Right cardiac atrium (tissue), 5 donors: ENCODE data around the gene CXXC5. TPM values are rescaled to one million over a fixed set of nuclear protein-coding genes. Genes with fewer than 3 reads are reported as not detected.
"Not testable (repeated sequence)": the region's sequence is repeated elsewhere in the genome, so short reads cannot be mapped to it uniquely, and the experiment has no call there.

Source experiments
- ATAC-seq, 2 donors: fragments of 200-7000 bp; cut with Tn5 transposase; one replicate each; pipeline versions ENCODE4 v1.8.0 to v1.9.1; 2020; ENCODE audit warnings: moderate library complexity in 2 of 2, mild to moderate bottlenecking in 1 of 2
- DNase-seq, 3 donors: peaks; one replicate each; pipeline ENCODE4 v3.0.0-alpha.2; 2020
- H3K27ac ChIP-seq: one replicate; pipeline ENCODE4 v1.5.1; 2013; ENCODE audit warnings: mild to moderate bottlenecking, low read length, control low read depth, moderate library complexity
- H3K27me3 ChIP-seq: one replicate; pipeline ENCODE4 v1.6.1; 2013; ENCODE audit not compliant: control insufficient read depth, insufficient read depth
- H3K4me1 ChIP-seq: one replicate; pipeline ENCODE4 v1.6.1; 2013; ENCODE audit warnings: low read length; ENCODE audit not compliant: control insufficient read depth, insufficient read depth
- H3K4me3 ChIP-seq: one replicate; pipeline ENCODE4 v1.5.1; 2013; ENCODE audit warnings: low read length, control low read depth
- H3K9me3 ChIP-seq: one replicate; pipeline ENCODE4 v1.6.1; 2013; ENCODE audit warnings: low read length; ENCODE audit not compliant: control insufficient read depth
- WGBS: extraction: QIAGEN DNeasy Blood & Tissue Kit; methylation state at CpG from one replicate; pipeline ENCODE4 v1.1.7; 2013; 5-methylcytosine and 5-hydroxymethylcytosine counted together
- intact Hi-C, 4 donors: fragments of 100-400 bp; cut with DNase I; formaldehyde crosslinking; loops; one replicate each; pipeline versions ENCODE4 v1.11.0 to v1.14.0; 2022 to 2023
- long read RNA-seq, 4 donors: library from polyadenylated mRNA; unstranded; transcript quantifications; one replicate each; pipeline ENCODE4 v2.0.0, GENCODE V29; 2020 to 2021
- polyA plus RNA-seq: library from polyadenylated mRNA; stranded (reverse); fragments of 200-250 nt; gene quantifications from one replicate; pipeline ENCODE4 v1.2.3, GENCODE V29; 2013
- total RNA-seq, 4 donors: library from RNA; stranded (reverse); fragmentation: NEBNext Ultra II Directional; extraction: Animal tissue kit (Norgen Biotek cat#: 25700); gene quantifications; one replicate each; pipeline ENCODE4 v1.2.1, GENCODE V29; 2021
- donor health status: healthy with polysubstance abuse.
- donor health status: DM: no; HTN: yes; CAD: no.
- donor health status: DM: no; HTN: no; CAD: no.
- donor health status: DM: no; HTN: yes; CAD: no; lungs with severe emphysema.
- donor health status: DM: yes; HTN: yes; CAD: no.

The CXXC5 gene
- 10 to 100 TPM; 33.9 to 70.5 (median 55.9) TPM for total RNA-seq
- polyA plus RNA-seq = 47.5 TPM
- long read RNA-seq, donor 1, transcript CXXC5-201 (3 exons, 2,658 nt) = major isoform, 291 of 379 reads
- long read RNA-seq, donor 1, transcript CXXC5-211 (3 exons, 1,892 nt) = minor isoform, 29 of 379 reads
- long read RNA-seq, donor 1, partial matches to known transcripts = 18 of 379 reads
- long read RNA-seq, donor 1, other reads (novel, unspliced or antisense) = 40 of 379 reads
- long read RNA-seq, donor 2, transcript CXXC5-201 (3 exons, 2,658 nt) = major isoform, 143 of 194 reads
- long read RNA-seq, donor 2, transcript CXXC5-211 (3 exons, 1,892 nt) = minor isoform, 20 of 194 reads
- long read RNA-seq, donor 2, partial matches to known transcripts = 8 of 194 reads
- long read RNA-seq, donor 2, other reads (novel, unspliced or antisense) = 23 of 194 reads
- long read RNA-seq, donor 3, transcript CXXC5-211 (3 exons, 1,892 nt) = major isoform, 38 of 83 reads
- long read RNA-seq, donor 3, transcript CXXC5-201 (3 exons, 2,658 nt) = minor isoform, 25 of 83 reads
- long read RNA-seq, donor 3, partial matches to known transcripts = 3 of 83 reads
- long read RNA-seq, donor 3, other reads (novel, unspliced or antisense) = 17 of 83 reads
- long read RNA-seq, donor 4, transcript CXXC5-211 (3 exons, 1,892 nt) = minor isoform, 17 of 170 reads
- long read RNA-seq, donor 4, transcript CXXC5-201 (3 exons, 2,658 nt) = major isoform, 112 of 170 reads
- long read RNA-seq, donor 4, partial matches to known transcripts = 7 of 170 reads
- long read RNA-seq, donor 4, other reads (novel, unspliced or antisense) = 34 of 170 reads

DNA sequence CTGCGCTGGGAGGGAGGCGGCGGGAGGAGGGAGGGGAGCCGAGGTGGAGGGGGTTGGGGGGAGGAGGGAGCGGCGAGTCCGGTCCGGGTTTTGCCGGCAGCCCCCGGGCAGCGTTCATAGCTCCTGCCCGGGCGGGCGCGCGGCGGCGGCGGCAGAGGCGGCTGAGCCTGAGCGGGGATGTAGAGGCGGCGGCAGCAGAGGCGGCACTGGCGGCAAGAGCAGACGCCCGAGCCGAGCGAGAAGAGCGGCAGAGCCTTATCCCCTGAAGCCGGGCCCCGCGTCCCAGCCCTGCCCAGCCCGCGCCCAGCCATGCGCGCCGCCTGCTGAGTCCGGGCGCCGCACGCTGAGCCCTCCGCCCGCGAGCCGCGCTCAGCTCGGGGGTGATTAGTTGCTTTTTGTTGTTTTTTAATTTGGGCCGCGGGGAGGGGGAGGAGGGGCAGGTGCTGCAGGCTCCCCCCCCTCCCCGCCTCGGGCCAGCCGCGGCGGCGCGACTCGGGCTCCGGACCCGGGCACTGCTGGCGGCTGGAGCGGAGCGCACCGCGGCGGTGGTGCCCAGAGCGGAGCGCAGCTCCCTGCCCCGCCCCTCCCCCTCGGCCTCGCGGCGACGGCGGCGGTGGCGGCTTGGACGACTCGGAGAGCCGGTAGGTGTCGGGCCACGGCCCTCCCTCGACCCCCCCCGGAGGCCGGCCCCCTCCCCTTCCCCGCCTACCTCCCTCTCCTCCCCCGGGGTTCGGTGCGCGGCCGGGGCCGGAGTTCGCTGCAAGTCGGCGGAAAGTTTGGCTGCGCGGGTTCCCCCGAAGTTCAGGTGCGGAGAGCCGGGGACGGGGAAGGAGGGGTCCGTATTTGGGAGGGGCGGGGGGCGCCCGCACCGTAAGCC, at the start of gene CXXC5:
TSS of gene CXXC5 (plus strand) at position 145 of the 877 bp plus-strand sequence. CDS start 32,175 bp downstream, outside the sequence.
- peak within 1 kb of the TSS; percentile 94 for H3K27ac ChIP-seq
- no peaks in the 10 kb centered on the region for H3K27me3 ChIP-seq
- DNase-seq (peak; percentile 89 to 96 (median 94)), ATAC-seq (peak; percentile 79 to 80)
- under 1% methylated on average over 106 of the region's 106 CpGs for WGBS
- no peaks in the 10 kb centered on the region for H3K9me3 ChIP-seq
- peaks cover 7% of the 10 kb centered on the region for H3K4me1 ChIP-seq
- H3K4me3 ChIP-seq = peak within 1 kb of the TSS; percentile 90
- intact Hi-C loops = no loop called here

DNA sequence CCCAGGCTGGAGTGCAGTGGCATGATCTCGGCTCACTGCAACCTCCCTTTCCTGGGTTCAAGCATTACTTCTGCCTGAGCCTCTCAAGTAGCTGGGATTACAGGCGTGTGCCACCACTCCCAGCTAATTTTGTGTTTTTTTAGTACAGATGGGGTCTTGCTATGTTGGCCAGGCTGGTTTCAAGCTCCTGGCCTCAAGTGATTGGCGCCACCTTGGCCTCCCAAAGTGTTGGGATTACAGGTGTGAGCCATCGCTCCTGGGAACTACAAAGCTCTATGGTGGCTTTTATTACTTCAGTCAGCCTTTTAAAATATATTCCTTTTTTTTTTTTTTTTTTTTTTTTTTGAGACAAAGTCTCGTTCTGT, 49.6 kb upstream of the CXXC5 start:
- DNase-seq, H3K27ac ChIP-seq, ATAC-seq, intact Hi-C loops, H3K27me3 ChIP-seq, H3K4me1 ChIP-seq, H3K9me3 ChIP-seq, H3K4me3 ChIP-seq: not testable (repeated sequence)
- WGBS = 98% methylated on average over 5 of the region's 5 CpGs

DNA sequence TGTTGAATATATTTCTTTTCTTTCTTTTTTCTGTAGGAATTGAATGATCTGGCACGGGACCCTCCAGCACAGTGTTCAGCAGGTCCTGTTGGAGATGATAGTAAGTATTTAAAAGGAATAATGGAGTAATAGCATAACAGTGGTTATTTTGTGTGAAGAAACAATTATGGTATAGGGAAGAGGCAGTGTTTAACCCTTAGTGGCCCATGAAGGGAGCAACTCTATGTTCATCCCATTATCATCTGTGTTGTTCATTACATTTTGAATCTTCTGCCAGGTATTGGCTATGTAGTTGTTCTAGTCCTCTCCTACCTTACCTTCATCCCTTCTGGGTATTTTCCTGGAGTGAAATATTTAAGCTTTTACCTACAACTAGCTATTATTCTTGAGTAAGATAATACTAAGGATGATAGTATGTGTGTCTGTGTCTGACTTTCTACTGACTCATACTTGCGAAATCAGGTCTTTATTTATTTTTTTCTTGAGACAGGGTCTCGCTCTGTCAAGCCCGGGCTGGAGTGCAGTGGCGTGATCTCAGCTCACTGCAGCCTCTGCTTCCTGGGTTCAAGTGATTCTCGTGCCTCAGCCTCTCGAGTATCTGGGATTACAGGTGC, 47.7 kb upstream of the CXXC5 start:
- no peaks in the 10 kb centered on the region for H3K9me3 ChIP-seq
- ATAC-seq (no peak), DNase-seq (no peak)
- no peaks in the 10 kb centered on the region for H3K27me3 ChIP-seq
- 92% methylated on average over 7 of the region's 7 CpGs for WGBS
- intact Hi-C loops = no loop called here
- no peaks in the 10 kb centered on the region for H3K4me1 ChIP-seq
- no peak overlapping the region for H3K27ac ChIP-seq
- no peak overlapping the region for H3K4me3 ChIP-seq

DNA sequence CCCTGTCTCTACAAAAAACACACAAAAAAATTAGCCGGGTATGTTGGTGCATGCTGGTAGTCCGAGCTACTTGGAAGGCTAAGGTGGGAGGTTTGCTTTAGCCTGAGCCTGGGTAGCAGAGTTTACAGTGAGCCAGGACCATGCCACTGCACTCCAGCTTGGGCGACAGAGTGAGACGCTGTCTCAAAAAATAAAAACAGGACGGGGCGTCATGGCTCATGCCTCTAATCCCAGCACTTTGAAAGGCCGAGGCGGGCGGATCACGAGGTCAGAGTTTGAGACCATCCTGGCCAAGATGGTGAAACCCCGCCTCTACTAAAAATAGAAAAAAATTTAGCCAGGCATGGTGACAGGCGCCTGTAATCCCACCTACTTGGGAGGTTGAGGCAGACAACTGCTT, 46.7 kb upstream of the CXXC5 start:
- WGBS = 76% methylated on average over 12 of the region's 12 CpGs
- Histone ChIP-seq H3K27ac (no peak overlapping the region), H3K4me3 (no peak overlapping the region), H3K4me1 (peaks cover 2% of the 10 kb centered on the region), H3K9me3 (no peaks in the 10 kb centered on the region), H3K27me3 (no peaks in the 10 kb centered on the region)
- DNase-seq (no peak), ATAC-seq (no peak)
- intact Hi-C loops = no loop called here

DNA sequence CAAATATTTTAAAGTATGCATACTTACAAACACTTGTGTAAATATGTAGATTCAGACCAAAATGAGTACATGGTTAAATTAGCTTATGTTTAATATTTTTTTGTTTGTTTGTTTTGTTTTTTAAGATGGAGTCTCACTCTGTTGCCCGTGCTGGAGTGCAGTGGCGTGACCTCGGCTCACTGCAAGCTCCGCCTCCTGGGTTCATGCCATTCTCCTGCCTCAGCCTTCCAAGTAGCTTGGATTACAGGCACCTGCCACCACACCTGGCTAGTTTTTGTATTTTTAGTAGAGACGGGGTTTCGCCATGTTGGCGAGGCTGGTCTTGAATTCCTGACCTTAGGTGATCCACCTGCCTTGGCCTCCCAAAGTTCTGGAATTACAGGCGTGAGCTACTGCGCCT, 46.2 kb upstream of the CXXC5 start:
- DNase-seq, H3K9me3 ChIP-seq, H3K27ac ChIP-seq, H3K4me3 ChIP-seq, H3K27me3 ChIP-seq, intact Hi-C loops, ATAC-seq, H3K4me1 ChIP-seq: not testable (repeated sequence)
- 92% methylated on average over 9 of the region's 9 CpGs for WGBS

DNA sequence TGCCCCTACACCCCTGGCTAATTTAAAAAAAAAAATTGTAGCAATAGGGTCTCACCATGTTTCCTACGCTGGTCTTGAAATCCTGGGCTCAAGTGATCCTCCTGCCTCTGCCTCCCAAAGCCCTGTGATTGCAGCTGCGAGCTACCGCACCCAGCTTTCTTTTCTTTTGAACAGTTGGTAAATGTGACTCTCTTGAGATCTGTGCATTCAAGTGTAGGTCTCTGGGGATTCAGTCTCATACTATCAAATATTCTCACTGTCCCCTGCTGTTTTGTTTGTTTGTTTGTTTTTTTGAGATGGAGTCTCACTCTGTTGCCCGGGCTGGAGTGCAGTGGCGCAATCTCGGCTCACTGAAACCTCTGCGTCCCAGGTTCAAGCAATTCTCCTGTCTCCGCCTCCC, 42.3 kb upstream of the CXXC5 start:
- no peak for DNase-seq
- H3K4me3 ChIP-seq = no peak overlapping the region
- H3K9me3 ChIP-seq = no peaks in the 10 kb centered on the region
- no peaks in the 10 kb centered on the region for H3K27me3 ChIP-seq
- peaks cover 2% of the 10 kb centered on the region for H3K4me1 ChIP-seq
- no peak overlapping the region for H3K27ac ChIP-seq
- WGBS = 97% methylated on average over 8 of the region's 8 CpGs
- no peak for ATAC-seq
- intact Hi-C loops = no loop called here

DNA sequence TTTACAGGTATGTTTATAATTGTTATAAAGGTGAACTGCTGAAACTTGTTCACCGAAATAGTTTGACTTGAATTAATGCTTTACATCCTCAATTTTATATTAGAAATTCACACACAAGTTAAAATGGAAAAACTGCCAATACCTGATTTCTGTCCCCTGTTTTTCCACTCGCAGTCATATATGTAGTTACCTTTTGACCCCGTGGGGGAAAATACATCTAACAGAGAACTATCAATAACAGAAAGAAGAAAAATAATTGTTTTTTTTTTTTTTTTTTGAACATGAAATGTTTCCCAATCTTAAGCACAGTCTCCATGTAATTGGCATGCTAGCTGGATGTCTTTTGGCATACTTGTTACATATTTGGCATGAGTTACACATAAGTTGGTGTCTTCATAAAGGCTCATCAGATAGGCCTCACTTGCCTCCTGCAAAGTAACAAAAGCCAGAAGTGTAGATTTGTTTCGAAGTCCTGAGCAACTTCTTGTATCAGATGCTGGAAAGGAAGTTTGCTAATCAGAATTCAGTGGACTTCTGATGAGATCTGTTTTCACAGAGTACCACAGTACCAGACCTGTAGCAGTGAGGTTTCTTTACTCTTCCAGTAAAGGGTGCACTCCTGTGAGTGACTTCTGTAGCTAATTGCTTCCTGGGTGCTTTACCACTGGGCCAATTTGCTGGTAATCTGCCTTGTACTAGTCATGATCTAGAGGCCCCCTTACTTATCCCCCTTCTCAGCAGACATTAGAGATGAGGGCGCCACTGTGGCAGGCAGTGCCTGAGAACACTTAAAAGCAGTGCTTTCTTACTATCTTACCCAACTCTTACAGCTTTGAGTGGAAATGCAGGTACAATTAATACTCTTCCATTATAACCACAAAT, 36.2 kb upstream of the CXXC5 start:
- ATAC-seq (no peak), DNase-seq (no peak)
- Histone ChIP-seq H3K4me1 (no peaks in the 10 kb centered on the region), H3K27ac (no peak overlapping the region), H3K27me3 (no peaks in the 10 kb centered on the region), H3K4me3 (no peak overlapping the region), H3K9me3 (no peaks in the 10 kb centered on the region)
- WGBS = 80% methylated on average over 5 of the region's 5 CpGs
- intact Hi-C loops = loop anchor here in 1 of 4 donors (10.0 kb wide), 1 partner anchor 187 kb away; no protein-coding TSS in a partner anchor

DNA sequence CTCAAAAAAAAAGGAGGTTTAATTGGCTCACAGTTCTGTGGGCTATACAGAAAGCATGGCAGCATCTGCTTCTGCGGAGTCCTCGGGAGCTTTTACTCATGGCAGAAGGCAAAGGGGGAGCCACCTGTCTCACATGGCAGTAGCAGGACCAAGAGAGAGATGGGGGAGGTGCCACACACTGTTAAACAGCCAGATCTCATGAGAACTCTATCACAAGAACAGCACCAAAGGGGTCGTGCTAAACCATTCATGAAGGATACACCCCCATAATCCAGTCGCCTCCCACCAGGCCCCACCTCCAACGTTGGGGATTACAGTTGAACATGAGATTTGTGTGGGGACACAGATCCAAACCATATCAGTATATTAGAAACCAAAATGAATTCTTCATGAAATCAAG, 28.3 kb upstream of the CXXC5 start:
- Histone ChIP-seq H3K9me3 (no peaks in the 10 kb centered on the region), H3K27ac (no peak overlapping the region), H3K4me3 (no peak overlapping the region), H3K27me3 (no peaks in the 10 kb centered on the region), H3K4me1 (no peaks in the 10 kb centered on the region)
- ATAC-seq (no peak), DNase-seq (no peak)
- WGBS = 74% methylated on average over 5 of the region's 5 CpGs
- intact Hi-C loops = loop anchor here in 1 of 4 donors (10.0 kb wide), 1 partner anchor 195 kb away; no protein-coding TSS in a partner anchor

DNA sequence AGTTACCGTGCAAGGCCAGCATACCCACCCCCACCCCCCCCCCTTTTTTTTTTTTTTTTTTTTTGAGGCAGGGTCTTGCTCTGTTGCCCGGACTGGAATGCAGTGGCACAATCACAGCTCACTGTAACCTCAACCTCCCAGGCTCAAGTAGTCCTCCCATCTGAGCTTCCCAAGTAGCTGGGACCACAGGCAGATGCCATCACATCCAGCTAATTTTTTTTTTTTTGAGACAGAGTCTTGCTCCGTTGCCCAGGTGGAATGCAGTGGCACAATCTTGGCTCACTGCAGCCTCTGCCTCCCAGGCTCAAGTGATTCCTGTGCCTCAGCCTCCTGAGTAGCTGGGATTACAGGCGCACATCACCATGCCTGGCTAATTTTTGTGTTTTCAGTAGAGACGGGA, 22.8 kb upstream of the CXXC5 start:
- H3K4me3 ChIP-seq, intact Hi-C loops, H3K27ac ChIP-seq, ATAC-seq, H3K9me3 ChIP-seq, H3K4me1 ChIP-seq, DNase-seq, H3K27me3 ChIP-seq: not testable (repeated sequence)
- 88% methylated on average over 5 of the region's 5 CpGs for WGBS

DNA sequence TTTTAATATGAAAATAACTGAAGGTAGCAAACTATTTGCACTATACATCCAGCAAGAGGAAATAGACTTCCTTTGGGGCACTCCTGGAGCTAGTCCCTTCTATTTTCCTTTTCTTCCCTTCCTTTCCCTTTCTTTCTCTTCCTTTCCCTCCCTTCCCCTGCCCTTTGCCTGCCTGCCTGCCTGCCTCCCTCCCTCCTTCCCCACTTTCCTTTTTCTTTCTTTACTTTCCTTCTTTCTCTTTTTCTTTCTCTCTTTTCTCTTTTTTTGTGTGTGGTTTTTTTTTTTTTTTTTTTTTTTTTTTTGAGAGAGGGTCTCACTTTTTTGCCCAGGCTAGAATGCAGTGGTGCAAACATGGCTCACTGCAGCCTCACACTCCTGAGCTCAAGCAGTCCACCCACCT, 17.3 kb upstream of the CXXC5 start:
- Histone ChIP-seq H3K9me3 (no peaks in the 10 kb centered on the region), H3K4me1 (peaks cover 2% of the 10 kb centered on the region), H3K4me3 (no peak overlapping the region), H3K27ac (no peak overlapping the region), H3K27me3 (no peaks in the 10 kb centered on the region)
- DNase-seq (no peak), ATAC-seq (no peak)
- intact Hi-C loops = loop anchor here in 1 of 4 donors (5.0 kb wide), 2 partner anchors 61 to 136 kb away; no protein-coding TSS in a partner anchor
